ENCODE measurements around the gene LMNTD2. TPM values are rescaled to one million over a fixed set of nuclear protein-coding genes. Genes with fewer than 3 reads are reported as not detected.

Gene LMNTD2
- total RNA-seq, 2 donors from 2014 or later = 8.5 to 13.3 TPM

GRCh38 chr11:584287-584686, 23.7 kb upstream of the LMNTD2 start:
- H3K9me3 ChIP-seq (ENCODE audit: control insufficient read depth, low read length) = no peaks in the 10 kb centered on the region
- no peak for TF ChIP-seq CTCF (conservative IDR thresholded peaks at IDR 0.05)
- no peak for DNase-seq
- H3K27ac Mint-ChIP-seq = no peak overlapping the region
- H3K4me1 ChIP-seq (ENCODE audit: control insufficient read depth, insufficient read depth, low read length) = peaks cover under 1% of the 10 kb centered on the region
- peaks cover 2% of the 10 kb centered on the region for H3K4me1 Mint-ChIP-seq
- H3K4me3 Mint-ChIP-seq = no peak overlapping the region
- no peak overlapping the region for H3K4me3 ChIP-seq (ENCODE audit: low read length)
- H3K9me3 Mint-ChIP-seq = no peaks in the 10 kb centered on the region
- H3K36me3 ChIP-seq (ENCODE audit: control insufficient read depth, insufficient read depth, low read length) = peaks cover 54% of the 10 kb centered on the region
- no peaks in the 10 kb centered on the region for H3K27me3 ChIP-seq (ENCODE audit: control insufficient read depth, insufficient read depth, low read length, poor library complexity, severe bottlenecking)
- H3K36me3 Mint-ChIP-seq (ENCODE audit: low read depth) = peaks cover 49% of the 10 kb centered on the region
- 95% methylated on average over 4 to 8 of the region's 10 CpGs for WGBS, 2 experiments (ENCODE audit: insufficient coverage in 1 of 2, insufficient read length in 1 of 2)
- H3K9ac ChIP-seq (ENCODE audit: extremely low read depth, low read length, poor library complexity, severe bottlenecking) = no peak overlapping the region
- H3K27ac ChIP-seq (ENCODE audit: low read depth, low read length) = no peak overlapping the region
- H3K27me3 Mint-ChIP-seq (ENCODE audit: insufficient read depth) = no peaks in the 10 kb centered on the region

GRCh38 chr11:581752-582151, 21.2 kb upstream of the LMNTD2 start:
- no peak for TF ChIP-seq CTCF (conservative IDR thresholded peaks at IDR 0.05)
- H3K4me1 ChIP-seq (ENCODE audit: control insufficient read depth, insufficient read depth, low read length) = peaks cover 16% of the 10 kb centered on the region
- no peaks in the 10 kb centered on the region for H3K9me3 ChIP-seq (ENCODE audit: control insufficient read depth, low read length)
- Mint-ChIP-seq H3K4me1 (peaks cover 20% of the 10 kb centered on the region), H3K27ac (peak overlapping the region; percentile 81), H3K27me3 (ENCODE audit: insufficient read depth) (no peaks in the 10 kb centered on the region), H3K9me3 (no peaks in the 10 kb centered on the region), H3K36me3 (ENCODE audit: low read depth) (peaks cover 28% of the 10 kb centered on the region), H3K4me3 (no peak overlapping the region)
- H3K36me3 ChIP-seq (ENCODE audit: control insufficient read depth, insufficient read depth, low read length) = peaks cover 33% of the 10 kb centered on the region
- no peak for DNase-seq
- H3K4me3 ChIP-seq (ENCODE audit: low read length) = no peak overlapping the region
- 95 to 96% methylated on average over 16 to 17 of the region's 17 CpGs for WGBS, 2 experiments (ENCODE audit: insufficient coverage in 1 of 2, insufficient read length in 1 of 2)
- H3K27me3 ChIP-seq (ENCODE audit: control insufficient read depth, insufficient read depth, low read length, poor library complexity, severe bottlenecking) = no peaks in the 10 kb centered on the region
- H3K9ac ChIP-seq (ENCODE audit: extremely low read depth, low read length, poor library complexity, severe bottlenecking) = no peak overlapping the region
- no peak overlapping the region for H3K27ac ChIP-seq (ENCODE audit: low read depth, low read length)

GRCh38 chr11:581342-581741, 20.8 kb upstream of the LMNTD2 start:
- no peaks in the 10 kb centered on the region for H3K27me3 ChIP-seq (ENCODE audit: control insufficient read depth, insufficient read depth, low read length, poor library complexity, severe bottlenecking)
- peaks cover 16% of the 10 kb centered on the region for H3K4me1 ChIP-seq (ENCODE audit: control insufficient read depth, insufficient read depth, low read length)
- peaks cover 25% of the 10 kb centered on the region for H3K36me3 Mint-ChIP-seq (ENCODE audit: low read depth)
- no peak overlapping the region for H3K9ac ChIP-seq (ENCODE audit: extremely low read depth, low read length, poor library complexity, severe bottlenecking)
- H3K27ac ChIP-seq (ENCODE audit: low read depth, low read length) = no peak overlapping the region
- WGBS, 2 experiments (ENCODE audit: insufficient coverage in 1 of 2, insufficient read length in 1 of 2) = 93 to 97% methylated on average over 13 to 14 of the region's 14 CpGs
- no peak for DNase-seq
- H3K27me3 Mint-ChIP-seq (ENCODE audit: insufficient read depth) = no peaks in the 10 kb centered on the region
- no peak overlapping the region for H3K4me3 ChIP-seq (ENCODE audit: low read length)
- no peaks in the 10 kb centered on the region for H3K9me3 ChIP-seq (ENCODE audit: control insufficient read depth, low read length)
- H3K36me3 ChIP-seq (ENCODE audit: control insufficient read depth, insufficient read depth, low read length) = peaks cover 30% of the 10 kb centered on the region
- H3K9me3 Mint-ChIP-seq = no peaks in the 10 kb centered on the region
- no peak overlapping the region for H3K27ac Mint-ChIP-seq
- peaks cover 20% of the 10 kb centered on the region for H3K4me1 Mint-ChIP-seq
- H3K4me3 Mint-ChIP-seq = no peak overlapping the region
- no peak for TF ChIP-seq CTCF (conservative IDR thresholded peaks at IDR 0.05)

All from endodermal cell (in vitro differentiated cells).